BE2C (cell line): Measurements from ENCODE around the gene ATP4A.

Experiments used
- DNase-seq: peaks from one replicate; pipeline ENCODE4 v3.0.0-alpha.2; 2020
- H3K27me3 ChIP-seq: fragments of 250-450 bp; sonication (Bioruptor Pico); 2 replicates; pipeline ENCODE4 v1.5.1; 2020; ENCODE audit warnings: mild to moderate bottlenecking
- H3K36me3 ChIP-seq: fragments of 250-450 bp; sonication (Bioruptor Pico); 2 replicates; pipeline ENCODE4 v1.5.1; 2020; ENCODE audit warnings: mild to moderate bottlenecking
- H3K4me1 ChIP-seq: fragments of 250-450 bp; sonication (Bioruptor Pico); 2 replicates; pipeline ENCODE4 v1.5.1; 2020
- H3K4me3 ChIP-seq: 2 replicates; pipeline ENCODE4 v1.5.1; 2011; ENCODE audit warnings: low read depth, low read length
- H3K9me3 ChIP-seq: fragments of 250-450 bp; sonication (Bioruptor Pico); 2 replicates; pipeline ENCODE4 v1.5.1; 2020
- CTCF ChIP-seq: IDR thresholded peaks from 2 replicates; pipeline ENCODE4 v1.5.1; 2012; ENCODE audit warnings: mild to moderate bottlenecking, low read depth, low read length

ATP4A gene

DNA sequence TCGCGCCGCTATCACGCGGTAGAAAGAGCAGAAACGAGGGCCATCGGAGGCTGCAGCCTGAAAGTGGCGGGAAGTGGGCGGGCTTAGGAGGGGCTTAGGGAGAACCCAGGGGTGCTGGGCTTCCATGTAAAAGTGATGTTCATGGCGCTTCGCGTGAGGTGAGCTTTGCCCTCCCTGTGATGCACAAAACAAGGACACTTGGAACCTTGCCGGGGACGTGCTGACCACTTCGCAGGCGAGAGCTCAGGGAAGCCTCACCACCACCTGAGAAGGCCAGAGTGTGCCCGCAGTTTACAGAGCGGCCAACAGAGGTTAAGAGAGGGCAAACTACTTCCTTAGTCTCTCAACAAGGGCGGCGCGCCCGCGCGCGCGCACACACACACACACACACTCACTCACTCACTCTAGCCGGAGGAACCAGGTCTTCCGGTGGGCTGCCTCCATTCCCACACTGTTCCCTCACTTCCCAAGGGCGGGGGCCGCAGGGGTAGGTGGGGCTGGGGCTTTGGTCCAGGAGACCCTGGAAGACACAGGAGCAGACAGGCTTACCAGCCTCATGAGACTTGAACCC is 29.6 kb downstream of the ATP4A start:
- Histone ChIP-seq H3K4me3 (no peak overlapping the region), H3K36me3 (no peaks in the 10 kb centered on the region), H3K9me3 (0 out of 2 replicates have a peak, but pooled peaks cover 3% of the 10 kb centered on the region), H3K4me1 (no peaks in the 10 kb centered on the region), H3K27me3 (peaks cover 59% of the 10 kb centered on the region)
- no peak for TF ChIP-seq CTCF
- DNase-seq, result no peak

- Histone ChIP-seq H3K9me3 (0 out of 2 replicates have a peak, but pooled peaks cover 3% of the 10 kb centered on the region), H3K4me1 (no peaks in the 10 kb centered on the region), H3K4me3 (no peak within 1 kb of the TSS), H3K27me3 (peaks cover 64% of the 10 kb centered on the region), H3K36me3 (no peaks in the 10 kb centered on the region)
- DNase-seq, result no peak
- no peak for TF ChIP-seq CTCF
Observed at GRCh38 chr19:35533201-35533821, 30.1 kb downstream of the ATP4A start, which contains the start of gene GAPDHS. Gene GAPDHS, plus strand, starts transcription at chr19:35533456. Its CDS starts 72 bp downstream, at chr19:35533528.

DNA sequence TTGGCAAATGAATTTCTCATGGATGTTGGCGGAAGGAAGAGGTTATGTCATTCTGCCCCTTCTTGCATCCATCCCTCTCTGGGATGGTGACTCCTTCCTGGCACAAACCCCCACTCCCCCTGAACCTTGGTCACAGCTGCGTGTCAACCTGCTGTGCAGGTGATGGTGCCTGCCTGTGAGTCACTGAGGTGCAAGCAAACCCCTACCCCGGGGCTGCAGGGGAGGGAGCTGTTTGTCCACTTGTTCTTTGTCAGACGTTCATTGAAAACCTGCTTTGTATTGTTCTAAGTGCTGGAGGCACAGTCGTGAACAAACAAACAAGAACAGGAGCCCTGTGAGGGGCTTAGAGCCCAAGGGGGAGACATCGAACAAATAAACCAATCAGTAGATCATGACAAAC is 32.2 kb downstream of the ATP4A start:
- no peak for TF ChIP-seq CTCF
- Histone ChIP-seq H3K27me3 (peaks cover 64% of the 10 kb centered on the region), H3K36me3 (no peaks in the 10 kb centered on the region), H3K9me3 (0 out of 2 replicates have a peak, but pooled peaks cover 3% of the 10 kb centered on the region), H3K4me1 (no peaks in the 10 kb centered on the region), H3K4me3 (no peak overlapping the region)
- no peak for DNase-seq

DNA sequence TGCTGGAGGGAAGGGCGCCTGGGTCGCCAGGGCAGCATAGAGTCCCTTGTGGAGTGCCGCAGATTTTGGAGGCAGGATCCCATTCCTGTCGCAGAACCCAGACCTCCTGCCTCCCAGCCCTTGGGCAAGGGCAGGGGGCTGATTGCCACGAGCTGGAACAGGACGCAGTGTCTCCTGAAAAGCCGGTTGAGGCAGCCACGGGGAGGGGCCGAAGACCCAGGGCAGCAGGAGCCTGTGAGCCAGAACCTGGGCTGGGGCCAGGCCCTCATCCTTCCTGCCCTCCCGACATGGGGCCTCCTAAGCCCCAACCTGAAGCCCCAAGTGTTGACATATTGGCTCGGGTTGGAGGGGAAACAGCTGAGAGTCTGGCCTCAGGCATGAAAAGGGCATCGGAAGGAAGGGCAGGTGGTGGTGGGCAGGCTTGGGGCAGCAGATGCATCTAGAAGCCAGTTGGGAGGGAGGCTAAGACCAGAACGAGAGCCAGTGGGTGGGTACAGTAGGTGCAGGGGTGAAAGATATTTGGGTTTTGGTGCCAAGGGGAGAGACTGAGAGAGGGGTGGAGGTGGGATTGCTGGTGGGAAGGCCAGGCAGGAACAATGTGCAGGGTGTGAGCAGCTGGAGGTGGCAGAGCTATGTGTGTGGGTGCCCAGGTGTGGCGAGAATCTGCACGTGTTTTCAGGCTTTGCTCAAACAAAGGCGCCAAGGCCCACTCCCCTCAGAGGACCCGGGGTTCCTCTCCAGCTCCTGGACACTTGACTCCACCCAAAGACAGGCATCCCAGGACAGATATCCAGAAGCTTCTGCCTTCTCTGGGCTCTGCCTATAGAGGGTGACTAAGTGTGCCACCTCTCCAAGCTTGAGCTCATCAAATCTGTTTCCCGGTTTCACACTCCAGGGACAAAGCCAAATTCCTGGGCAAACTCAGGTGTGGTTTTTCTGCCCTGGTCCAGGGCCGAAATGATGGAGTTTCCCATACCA is 33.9 kb downstream of the ATP4A start:
- no peak for DNase-seq
- H3K4me3 ChIP-seq, result no peak overlapping the region
- peaks cover 57% of the 10 kb centered on the region for H3K27me3 ChIP-seq
- no peaks in the 10 kb centered on the region for H3K4me1 ChIP-seq
- H3K36me3 ChIP-seq, result no peaks in the 10 kb centered on the region
- no peaks in the 10 kb centered on the region for H3K9me3 ChIP-seq
- TF ChIP-seq CTCF, result no peak

GRCh38 chr19:35528218-35529038 is 35.0 kb downstream of the ATP4A start, which contains the start of gene SBSN:
Gene SBSN, minus strand, starts transcription at chr19:35528311. Its CDS starts 30 bp downstream, at chr19:35528281.
- TF ChIP-seq CTCF, result no peak
- Histone ChIP-seq H3K9me3 (no peaks in the 10 kb centered on the region), H3K4me1 (no peaks in the 10 kb centered on the region), H3K36me3 (no peaks in the 10 kb centered on the region), H3K27me3 (peaks cover 46% of the 10 kb centered on the region), H3K4me3 (no peak within 1 kb of the TSS)
- no peak for DNase-seq
